GM18507 (cell line): ENCODE results near the gene GSTM5.
"Not testable (repeated sequence)": the region's sequence is repeated elsewhere in the genome, so short reads cannot be mapped to it uniquely, and the experiment has no call there.

Source experiments
- DNase-seq: peaks from one replicate; pipeline ENCODE4 v3.0.0; 2011; ENCODE audit warnings: low read depth; ENCODE audit not compliant: insufficient read length; ENCODE audit errors: extremely low spot score
- FAIRE-seq: peaks from 2 replicates; lab custom pipeline; 2011; peaks lifted over from hg19 to GRCh38; lab: Jason Lieb, UNC

The GSTM5 gene

GRCh38 chr1:109724933-109725332, 12.9 kb downstream of the GSTM5 start:
- DNase-seq, result no peak
- FAIRE-seq, result no peak

DNA sequence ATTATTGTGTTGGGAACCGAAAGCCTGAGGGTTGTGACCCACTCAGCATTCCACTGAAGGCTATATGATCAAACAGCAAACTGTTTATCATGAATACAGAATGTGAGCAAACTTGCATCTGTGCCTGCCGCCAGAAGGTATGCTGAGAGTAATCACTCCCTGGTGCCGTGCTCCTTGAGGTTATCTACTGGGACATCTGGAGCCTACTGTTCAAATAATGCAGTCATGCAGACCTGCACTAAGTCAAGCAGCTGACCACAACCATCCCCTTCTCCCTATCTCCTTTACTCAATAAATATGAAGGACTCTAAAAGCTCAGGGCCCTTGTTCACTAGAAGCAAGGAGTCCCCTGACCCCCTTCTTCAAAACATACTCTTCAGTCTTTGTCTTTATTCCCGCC, 13.5 kb downstream of the GSTM5 start:
- no peak for FAIRE-seq

GRCh38 chr1:109726007-109726406, 14.0 kb downstream of the GSTM5 start:
- DNase-seq (no peak), FAIRE-seq (no peak)

More for the DNA sequence above, 13.5 kb downstream of the GSTM5 start:
- DNase-seq, result no peak

DNA sequence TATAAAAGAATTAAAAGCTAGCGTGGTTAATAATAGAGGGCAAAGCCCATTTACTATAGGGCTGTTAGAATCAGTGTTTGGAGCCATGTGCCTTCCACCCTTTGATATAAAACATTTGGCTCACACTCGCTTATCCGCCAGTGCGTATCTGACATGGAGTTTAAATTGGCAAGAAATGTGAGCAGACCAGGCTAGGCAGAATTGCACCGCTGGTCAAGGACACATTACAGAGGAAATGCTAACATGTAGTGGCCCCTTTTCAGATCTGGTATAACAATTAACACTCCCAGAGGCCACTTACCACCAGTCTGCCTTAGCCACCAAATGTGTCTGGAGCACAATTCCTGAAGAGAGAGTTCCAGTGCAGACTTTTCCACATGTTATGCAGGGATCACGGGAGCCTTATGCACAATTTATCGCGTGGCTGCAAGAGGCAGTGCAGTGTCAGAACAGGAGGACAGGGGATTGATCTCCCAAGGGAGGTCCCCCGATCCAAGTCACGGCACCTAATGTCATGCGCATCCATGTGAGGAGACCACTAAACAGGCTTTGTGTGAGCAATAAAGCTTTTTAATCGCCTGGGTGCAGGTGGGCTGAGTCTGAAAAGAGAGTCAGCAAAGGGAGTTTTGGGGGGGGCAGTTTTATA, 14.8 kb downstream of the GSTM5 start:
- DNase-seq (no peak), FAIRE-seq (no peak)

DNA sequence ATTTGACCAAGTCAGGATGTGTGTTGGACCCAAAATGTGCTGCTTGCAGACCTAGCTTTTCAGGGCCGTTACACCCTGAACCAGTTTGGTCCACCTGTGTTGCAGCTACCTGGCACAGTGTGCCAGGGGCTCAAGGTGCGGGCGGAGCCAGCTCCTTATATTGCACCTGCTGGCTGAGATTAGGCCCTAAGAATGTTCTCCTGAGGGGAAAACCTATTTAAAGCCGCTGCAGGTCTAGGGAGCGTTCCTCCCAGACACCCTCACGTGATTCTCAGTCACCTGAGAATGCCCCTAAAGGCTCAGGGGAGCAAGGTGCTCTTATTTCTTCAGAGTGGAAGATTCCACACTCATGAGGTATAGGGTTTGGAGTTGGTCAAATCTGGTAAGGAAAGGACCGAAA, 16.8 kb downstream of the GSTM5 start:
- no peak for FAIRE-seq

GRCh38 chr1:109730666-109731065, 18.6 kb downstream of the GSTM5 start:
- no peak for DNase-seq
- FAIRE-seq, result no peak

More for the DNA sequence above, 16.8 kb downstream of the GSTM5 start:
- no peak for DNase-seq

DNA sequence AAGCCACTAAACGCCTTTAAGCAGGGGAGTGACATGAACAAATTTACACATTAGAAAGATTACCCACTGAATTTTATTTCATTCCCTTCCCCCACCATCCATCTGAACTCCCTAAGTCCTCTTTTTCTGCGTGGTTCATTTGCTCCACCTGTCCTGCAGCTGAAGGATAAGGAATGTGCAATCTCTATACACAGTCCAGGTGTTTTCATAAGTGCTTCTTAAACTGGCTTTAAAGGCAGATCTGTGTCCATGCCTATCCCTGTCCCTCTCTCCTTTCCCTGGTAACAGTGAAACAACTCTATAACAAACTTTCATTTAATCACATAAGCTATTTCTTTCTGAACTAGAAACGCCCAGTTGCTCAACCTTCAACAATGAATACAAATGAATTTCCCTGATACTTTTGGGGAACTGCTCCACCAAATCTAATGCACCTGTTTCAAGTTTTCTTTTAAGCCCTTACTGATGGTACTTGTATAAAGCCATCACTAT, 20.4 kb downstream of the GSTM5 start:
- DNase-seq (no peak), FAIRE-seq (no peak)

- DNase-seq (no peak), FAIRE-seq (no peak)
Observed at GRCh38 chr1:109733236-109733870, 21.3 kb downstream of the GSTM5 start.

DNA sequence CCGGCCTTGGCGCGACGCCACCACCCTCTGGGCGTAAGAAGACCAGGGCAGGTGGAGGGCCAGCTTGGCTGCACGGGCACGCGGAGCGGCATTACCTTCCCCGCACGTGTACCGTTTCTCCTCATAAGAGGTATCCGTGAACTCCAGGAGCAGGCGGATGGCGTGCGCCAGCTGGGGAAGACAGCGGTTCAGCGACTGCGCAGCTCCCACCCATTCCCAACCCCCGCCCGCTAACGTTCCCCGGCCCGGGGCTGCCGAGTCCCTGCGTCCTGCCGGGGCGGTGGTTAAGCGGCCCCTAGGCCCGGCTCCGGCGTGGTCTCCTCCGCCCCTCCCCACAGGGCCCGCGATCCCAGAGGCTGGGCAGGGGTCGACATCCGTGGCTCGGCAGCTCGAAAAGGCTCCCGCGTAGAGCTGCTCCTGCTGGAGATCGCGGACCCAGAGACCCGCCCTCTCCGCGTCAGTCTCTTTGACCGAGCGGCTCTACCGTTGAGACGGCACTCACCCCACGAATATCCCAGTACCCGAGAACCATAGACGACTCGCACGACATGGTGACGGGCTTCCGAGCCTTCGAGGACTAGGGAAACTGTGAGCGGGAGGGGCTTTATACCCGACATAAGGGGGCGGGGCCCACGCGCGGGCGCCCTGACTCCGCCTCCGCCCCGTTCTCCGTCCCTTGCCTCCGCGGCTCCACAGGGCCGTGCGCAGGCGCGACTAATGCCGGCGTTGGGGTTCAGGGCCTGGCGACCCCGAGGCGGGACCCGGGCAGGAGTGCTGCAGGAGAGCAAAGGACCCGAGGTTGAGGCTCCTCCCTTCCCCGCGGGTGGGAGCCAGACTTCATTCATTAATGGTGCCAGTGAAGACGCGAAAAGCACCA, 27.9 kb downstream of the GSTM5 start:
- FAIRE-seq, result peak; percentile 18
- DNase-seq, result peak; percentile 49

- FAIRE-seq, result no peak
- no peak for DNase-seq
Observed at GRCh38 chr1:109740615-109741373, 28.7 kb downstream of the GSTM5 start, which contains the start of gene GSTM3. Gene GSTM3, minus strand, starts transcription at chr1:109741038. Its CDS starts 751 bp downstream, at chr1:109740287.

GRCh38 chr1:109748311-109748710, 36.3 kb downstream of the GSTM5 start:
- FAIRE-seq, DNase-seq: not testable (repeated sequence)

DNA sequence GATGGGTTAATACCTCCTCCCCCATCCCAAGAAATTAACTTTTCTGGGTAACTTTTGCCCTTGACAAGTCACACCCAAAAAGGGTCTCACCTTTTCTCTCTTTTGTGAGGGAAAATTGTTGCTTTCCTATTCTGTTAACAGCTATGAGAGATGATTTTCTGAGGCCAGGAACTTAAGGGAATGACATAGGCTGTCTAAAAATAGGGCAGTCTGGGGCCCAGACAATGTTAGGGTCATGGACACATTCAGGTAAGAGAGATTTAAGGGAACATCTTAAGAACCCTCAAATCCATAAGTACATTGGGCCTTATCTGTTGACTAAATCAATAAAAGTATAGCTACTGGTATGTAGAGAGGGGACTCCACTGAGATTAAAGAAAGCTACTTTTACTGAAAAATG, 37.2 kb downstream of the GSTM5 start:
- FAIRE-seq, result no peak
- no peak for DNase-seq

DNA sequence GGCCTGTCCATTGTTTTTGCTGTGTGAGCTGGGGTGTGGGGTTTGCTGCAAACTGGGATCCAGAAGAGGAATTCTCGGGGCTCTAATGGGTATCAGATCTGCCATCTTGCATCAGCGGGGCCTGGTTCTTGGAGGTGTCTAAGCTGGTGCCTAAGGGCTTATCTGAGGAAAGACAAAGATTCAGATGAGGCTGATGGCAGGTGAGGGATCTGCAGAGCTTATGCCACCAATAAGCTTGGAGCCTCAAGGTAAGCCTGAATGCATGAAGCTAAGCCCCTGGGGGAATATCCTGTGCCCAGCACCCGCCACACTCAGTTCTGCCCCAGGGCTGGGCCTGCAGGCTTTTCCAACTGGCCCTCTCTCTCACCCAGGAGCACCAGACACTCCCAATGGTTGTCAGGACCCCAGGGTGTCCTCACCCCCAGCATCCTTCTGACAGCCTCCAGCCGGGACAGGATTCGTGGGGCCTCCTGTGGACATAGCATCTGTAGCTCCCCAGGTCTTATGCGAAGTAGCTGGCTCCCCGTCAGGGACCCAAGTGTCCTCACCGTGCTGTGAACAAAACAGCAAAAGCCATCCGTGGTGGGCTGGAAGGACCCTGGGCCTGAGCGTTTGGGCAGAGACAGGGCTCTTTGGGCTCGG, 38.3 kb downstream of the GSTM5 start:
- FAIRE-seq (no peak), DNase-seq (no peak)

DNA sequence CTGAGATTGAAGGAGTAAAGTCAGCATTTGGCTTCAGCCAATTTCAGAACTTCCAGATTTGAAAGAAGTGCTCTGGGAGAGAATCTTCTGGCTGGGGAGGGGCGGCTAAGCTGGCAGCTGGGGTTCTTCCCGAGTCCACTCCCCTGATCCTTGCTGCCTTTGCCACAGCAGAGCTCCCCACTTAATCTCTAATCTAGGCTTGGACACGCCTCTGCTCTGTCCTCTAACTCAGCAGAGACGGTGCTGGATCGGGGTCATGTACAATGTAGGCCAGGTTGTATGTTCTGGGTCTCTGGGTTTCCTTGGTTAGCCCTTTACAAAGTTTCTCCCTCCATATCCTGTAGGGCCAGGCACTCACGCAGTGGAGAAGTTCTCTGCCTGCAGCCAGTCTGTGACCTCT, 38.9 kb downstream of the GSTM5 start:
- DNase-seq, result no peak
- no peak for FAIRE-seq

- DNase-seq (no peak), FAIRE-seq (no peak)
Observed at GRCh38 chr1:109751531-109752260, 39.6 kb downstream of the GSTM5 start.

DNA sequence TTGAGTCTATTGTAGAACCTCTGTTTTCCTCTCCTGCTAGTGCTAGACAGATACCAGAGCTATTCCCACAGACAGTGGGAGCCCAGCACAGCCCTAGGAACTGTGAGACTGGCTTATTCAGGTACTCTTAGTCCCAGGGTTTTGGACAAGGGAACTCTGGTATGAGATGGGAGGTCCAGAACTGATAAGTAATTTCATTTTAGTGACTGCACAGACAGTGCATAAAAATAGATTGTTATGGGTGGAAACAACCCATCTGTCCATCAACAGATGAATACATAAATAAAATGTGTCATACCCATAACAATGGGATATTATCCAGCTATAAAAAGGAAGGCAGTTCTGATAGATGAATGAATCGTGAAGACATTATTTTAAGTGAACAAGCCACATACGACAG, 42.7 kb downstream of the GSTM5 start:
- DNase-seq (no peak), FAIRE-seq (no peak)

DNA sequence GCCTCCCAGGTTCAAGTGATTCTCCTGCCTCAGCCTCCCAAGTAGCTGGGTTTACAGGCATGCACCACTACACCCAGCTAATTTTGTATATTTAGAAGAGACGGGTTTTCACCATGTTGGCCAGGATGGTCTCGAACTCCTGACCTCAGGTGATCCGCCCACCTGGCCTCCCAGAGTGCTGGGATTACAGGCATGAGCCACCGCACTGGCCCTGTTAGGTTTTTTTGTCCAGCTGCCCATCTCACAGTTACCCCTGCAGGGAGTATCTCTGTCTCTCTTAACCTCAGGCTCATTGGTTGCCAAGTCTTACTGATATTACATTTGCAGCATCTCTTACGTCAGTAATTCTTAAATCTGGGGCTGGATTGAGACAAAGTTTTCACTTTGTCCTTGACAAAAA, 44.3 kb downstream of the GSTM5 start:
- not testable (repeated sequence) for DNase-seq, FAIRE-seq

DNA sequence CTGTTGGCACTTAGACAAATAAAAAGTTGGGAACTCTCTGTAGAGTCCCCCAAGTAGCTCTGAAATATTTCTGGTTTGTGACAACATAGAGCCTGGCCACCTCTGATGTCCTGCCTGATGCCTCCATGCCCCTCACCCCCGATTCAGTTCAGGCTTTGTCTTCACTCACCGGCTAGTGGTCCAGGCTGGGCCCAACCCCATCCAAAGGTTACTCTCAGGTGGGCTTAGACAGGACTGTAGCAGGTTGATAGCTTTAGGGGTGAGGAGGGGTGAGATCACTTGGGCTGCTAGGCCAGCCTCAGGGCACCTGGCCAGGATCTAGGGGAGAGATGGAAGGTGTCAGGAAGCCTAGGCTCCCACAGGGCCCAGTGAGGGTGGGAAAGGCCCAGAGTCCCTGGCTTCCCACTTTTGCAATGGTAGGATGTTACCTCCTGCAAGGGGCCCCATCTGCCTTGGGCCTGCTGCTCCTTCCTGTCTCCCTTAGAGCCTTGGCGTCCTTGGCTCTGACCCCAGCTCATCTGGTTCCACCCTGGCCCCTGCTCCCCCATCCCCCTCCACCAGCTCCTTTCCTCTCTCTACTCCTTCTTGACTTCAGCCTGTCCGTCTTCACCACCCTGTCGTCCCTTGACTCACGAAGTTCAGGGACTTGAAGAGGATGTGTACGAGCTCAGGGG, 44.9 kb downstream of the GSTM5 start:
- no peak for FAIRE-seq
- DNase-seq, result no peak
